ENCODE results near the gene PAN3.

PAN3 gene

GRCh38 chr13:28306325-28306724, 168.0 kb downstream of the PAN3 start:
- DNase-seq (ENCODE audit: extremely low spot score): no peak
- CTCF ChIA-PET: no interaction called here
- POLR2A ChIA-PET: no interaction called here
- no peak for TF ChIP-seq ZNF384 (IDR thresholded peaks at IDR 0.05)
- no peak for TF ChIP-seq FOXA1 (IDR thresholded peaks at IDR 0.05)
- no peak for TF ChIP-seq BHLHE40 (IDR thresholded peaks at IDR 0.05; ENCODE audit: borderline replicate concordance)
- no peak for TF ChIP-seq FOXK2 (IDR thresholded peaks at IDR 0.05)
- TF ChIP-seq LEF1 (IDR thresholded peaks at IDR 0.05; ENCODE audit: borderline replicate concordance): no peak

DNA sequence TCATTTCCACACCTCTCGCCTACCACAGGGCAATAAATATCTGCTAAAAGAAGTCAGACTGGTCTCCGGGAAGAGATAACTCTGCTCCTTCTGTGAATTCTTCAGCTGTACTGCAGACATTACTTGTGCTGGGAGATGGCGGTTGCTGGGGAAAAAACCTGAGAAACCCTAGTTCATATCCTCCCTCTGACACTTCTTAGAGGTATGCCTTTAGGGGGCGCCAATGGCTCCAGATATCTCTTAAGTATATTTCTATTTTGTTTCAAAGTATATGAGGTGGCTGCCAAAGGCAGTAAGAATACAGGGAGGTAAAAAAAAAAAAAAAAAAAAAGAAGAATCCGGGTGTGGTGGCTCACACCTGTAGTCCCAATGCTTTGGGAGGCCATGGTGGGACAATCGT, 175.2 kb downstream of the PAN3 start:
- DNase-seq (ENCODE audit: extremely low spot score): peak; percentile 36
- POLR2A ChIA-PET: no interaction called here
- CTCF ChIA-PET: interaction anchor here (0.7 kb wide), 1 partner anchor 1282 kb away, joined by 7 read pairs; no protein-coding TSS in a partner anchor
- no peak for TF ChIP-seq PKNOX1 (IDR thresholded peaks at IDR 0.05)
- no peak for TF ChIP-seq LEF1 (IDR thresholded peaks at IDR 0.05; ENCODE audit: borderline replicate concordance)
- TF ChIP-seq FOXA1 (IDR thresholded peaks at IDR 0.05): no peak
- no peak for TF ChIP-seq ZNF384 (IDR thresholded peaks at IDR 0.05)
- TF ChIP-seq TARDBP (IDR thresholded peaks at IDR 0.05): no peak
- no peak for TF ChIP-seq SP1 (IDR thresholded peaks at IDR 0.05)
- TF ChIP-seq NFRKB (IDR thresholded peaks at IDR 0.05): no peak

- POLR2A ChIA-PET: no interaction called here
Measured at GRCh38 chr13:28314879-28315278, 176.5 kb downstream of the PAN3 start.

GRCh38 chr13:28316129-28316528, 177.8 kb downstream of the PAN3 start:
- DNase-seq (ENCODE audit: extremely low spot score): no peak
- TF ChIP-seq SP1 (IDR thresholded peaks at IDR 0.05): no peak
- no peak for TF ChIP-seq L3MBTL2 (conservative IDR thresholded peaks at IDR 0.05)
- no peak for TF ChIP-seq PKNOX1 (IDR thresholded peaks at IDR 0.05)
- TF ChIP-seq SUZ12 (IDR thresholded peaks at IDR 0.05): no peak
- no peak for TF ChIP-seq FOXK2 (IDR thresholded peaks at IDR 0.05)
- no peak for TF ChIP-seq ZNF384 (IDR thresholded peaks at IDR 0.05)
- no peak for TF ChIP-seq ARNT (IDR thresholded peaks at IDR 0.05)
- TF ChIP-seq HDGF (IDR thresholded peaks at IDR 0.05; ENCODE audit: borderline replicate concordance): no peak
- TF ChIP-seq CTBP1 (IDR thresholded peaks at IDR 0.05; ENCODE audit: borderline replicate concordance): no peak
- no peak for TF ChIP-seq TARDBP (IDR thresholded peaks at IDR 0.05)
- POLR2A ChIA-PET: no interaction called here
- CTCF ChIA-PET: interaction anchor here (0.6 kb wide), 1 partner anchor 189 kb away, joined by 3 read pairs; no protein-coding TSS in a partner anchor

More at GRCh38 chr13:28314879-28315278, 176.5 kb downstream of the PAN3 start:
- no peak for DNase-seq (ENCODE audit: extremely low spot score)
- CTCF ChIA-PET: interaction anchor here (0.7 to 0.8 kb wide), 2 partner anchors 482 to 1565 kb away, joined by 4 read pairs; no protein-coding TSS in a partner anchor
- TF ChIP-seq ELF4 (IDR thresholded peaks at IDR 0.05) (no peak), SP1 (IDR thresholded peaks at IDR 0.05) (no peak), TARDBP (IDR thresholded peaks at IDR 0.05) (no peak), SUZ12 (IDR thresholded peaks at IDR 0.05) (no peak), BHLHE40 (IDR thresholded peaks at IDR 0.05; ENCODE audit: borderline replicate concordance) (no peak), PKNOX1 (IDR thresholded peaks at IDR 0.05) (no peak), CTBP1 (IDR thresholded peaks at IDR 0.05; ENCODE audit: borderline replicate concordance) (no peak), NFRKB (IDR thresholded peaks at IDR 0.05) (no peak)

DNA sequence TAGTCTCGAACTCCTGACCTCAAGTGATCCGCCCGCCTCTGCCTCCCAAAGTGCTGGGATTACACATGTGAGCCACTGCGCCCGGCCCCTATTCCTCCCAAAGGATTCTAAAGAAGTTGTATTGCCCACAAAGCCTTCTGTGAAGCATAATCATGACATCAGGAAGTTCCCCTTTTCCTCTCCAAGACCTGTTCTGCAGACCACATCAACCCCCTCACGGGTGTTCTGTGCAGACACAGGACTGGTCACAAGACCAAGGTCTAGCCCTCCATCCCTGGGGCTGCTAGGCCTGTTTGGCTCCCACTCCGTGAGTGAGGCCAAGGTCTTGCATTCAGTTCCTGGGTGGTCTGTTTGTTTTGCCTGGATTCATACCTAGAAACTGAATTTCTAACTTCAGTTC, 178.5 kb downstream of the PAN3 start:
- TF ChIP-seq ZNF384 (IDR thresholded peaks at IDR 0.05): no peak
- TF ChIP-seq FOXA1 (IDR thresholded peaks at IDR 0.05): no peak
- TF ChIP-seq CTBP1 (IDR thresholded peaks at IDR 0.05; ENCODE audit: borderline replicate concordance): no peak
- no peak for TF ChIP-seq TARDBP (IDR thresholded peaks at IDR 0.05)
- TF ChIP-seq HDGF (IDR thresholded peaks at IDR 0.05; ENCODE audit: borderline replicate concordance): no peak
- no peak for TF ChIP-seq L3MBTL2 (conservative IDR thresholded peaks at IDR 0.05)
- CTCF ChIA-PET: no interaction called here
- no peak for DNase-seq (ENCODE audit: extremely low spot score)
- POLR2A ChIA-PET: no interaction called here

GRCh38 chr13:28318496-28318895, 180.2 kb downstream of the PAN3 start:
- no peak for DNase-seq (ENCODE audit: extremely low spot score)
- no peak for TF ChIP-seq PKNOX1 (IDR thresholded peaks at IDR 0.05)
- TF ChIP-seq ELF4 (IDR thresholded peaks at IDR 0.05): no peak
- no peak for TF ChIP-seq TARDBP (IDR thresholded peaks at IDR 0.05)
- no peak for TF ChIP-seq BHLHE40 (IDR thresholded peaks at IDR 0.05; ENCODE audit: borderline replicate concordance)
- no peak for TF ChIP-seq SUZ12 (IDR thresholded peaks at IDR 0.05)
- no peak for TF ChIP-seq FOXM1 (IDR thresholded peaks at IDR 0.05; ENCODE audit: borderline replicate concordance)
- no peak for TF ChIP-seq NFRKB (IDR thresholded peaks at IDR 0.05)
- no peak for TF ChIP-seq HDGF (IDR thresholded peaks at IDR 0.05; ENCODE audit: borderline replicate concordance)
- no peak for TF ChIP-seq LEF1 (IDR thresholded peaks at IDR 0.05; ENCODE audit: borderline replicate concordance)
- no peak for TF ChIP-seq SP1 (IDR thresholded peaks at IDR 0.05)
- ChIA-PET POLR2A (no interaction called here), CTCF (no interaction called here)

DNA sequence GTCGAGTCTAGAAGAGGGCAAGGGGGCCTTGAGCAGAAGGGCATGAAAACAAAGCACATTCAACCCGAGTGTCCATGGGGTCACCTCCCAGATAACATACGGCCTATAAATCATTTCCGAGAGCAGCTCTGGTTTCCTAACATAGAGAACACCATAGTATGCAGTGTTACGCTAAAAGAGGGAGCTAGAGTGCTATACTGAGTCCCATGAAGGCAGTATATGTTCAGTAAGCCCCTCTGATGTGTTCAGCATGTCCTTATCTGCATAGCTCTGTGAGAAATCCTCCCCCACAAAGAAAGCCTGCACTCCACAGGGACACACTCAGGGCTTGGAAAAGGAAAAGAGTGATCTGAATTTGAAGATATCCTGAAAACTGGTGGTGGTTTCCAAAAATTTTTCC, 181.2 kb downstream of the PAN3 start:
- CTCF ChIA-PET: no interaction called here
- no peak for TF ChIP-seq BHLHE40 (IDR thresholded peaks at IDR 0.05; ENCODE audit: borderline replicate concordance)
- no peak for TF ChIP-seq ELF4 (IDR thresholded peaks at IDR 0.05)
- no peak for TF ChIP-seq CTBP1 (IDR thresholded peaks at IDR 0.05; ENCODE audit: borderline replicate concordance)
- no peak for TF ChIP-seq ZNF384 (IDR thresholded peaks at IDR 0.05)
- TF ChIP-seq NFRKB (IDR thresholded peaks at IDR 0.05): no peak
- TF ChIP-seq FOXA1 (IDR thresholded peaks at IDR 0.05): no peak
- no peak for TF ChIP-seq SUZ12 (IDR thresholded peaks at IDR 0.05)
- TF ChIP-seq PKNOX1 (IDR thresholded peaks at IDR 0.05): no peak
- no peak for TF ChIP-seq FOXK2 (IDR thresholded peaks at IDR 0.05)
- TF ChIP-seq FOXM1 (IDR thresholded peaks at IDR 0.05; ENCODE audit: borderline replicate concordance): no peak
- TF ChIP-seq SP1 (IDR thresholded peaks at IDR 0.05): no peak
- TF ChIP-seq HDGF (IDR thresholded peaks at IDR 0.05; ENCODE audit: borderline replicate concordance): no peak
- TF ChIP-seq TARDBP (IDR thresholded peaks at IDR 0.05): no peak
- no peak for TF ChIP-seq ARNT (IDR thresholded peaks at IDR 0.05)
- POLR2A ChIA-PET: no interaction called here
- no peak for DNase-seq (ENCODE audit: extremely low spot score)
